GM23248 (cell line): ENCODE measurements around the gene GLS. TPM values are rescaled to one million over a fixed set of nuclear protein-coding genes. Genes with fewer than 3 reads are reported as not detected.
"Not testable (repeated sequence)": the region's sequence is repeated elsewhere in the genome, so short reads cannot be mapped to it uniquely, and the experiment has no call there.

Source experiments
- DNase-seq: peaks from one replicate; pipeline ENCODE4 v3.0.0-alpha.2; 2015
- H2AFZ ChIP-seq: fragments of 200-600 bp; sonication (generic); 2 replicates; pipeline ENCODE4 v1.6.1; 2016; ENCODE audit warnings: antibody characterized with exemption
- H3F3A ChIP-seq: fragments of 200-600 bp; sonication (generic); 2 replicates; pipeline ENCODE4 v1.6.1; 2016; ENCODE audit warnings: mild to moderate bottlenecking, antibody characterized with exemption, mixed run types; ENCODE audit not compliant: insufficient read depth
- H3K27ac ChIP-seq: fragments of 200-600 bp; sonication (generic); 2 replicates; pipeline ENCODE4 v1.5.1; 2016; ENCODE audit warnings: mild to moderate bottlenecking
- H3K27me3 ChIP-seq: fragments of 200-600 bp; sonication (generic); replicated peaks from 2 replicates; pipeline ENCODE4 v1.6.1; 2016; ENCODE audit warnings: mild to moderate bottlenecking; ENCODE audit not compliant: insufficient read depth
- H3K36me3 ChIP-seq: fragments of 200-600 bp; sonication (generic); 2 replicates; pipeline ENCODE4 v1.6.1; 2016; ENCODE audit warnings: low read depth, mild to moderate bottlenecking
- H3K4me1 ChIP-seq: fragments of 200-600 bp; sonication (generic); 2 replicates; pipeline ENCODE4 v1.6.1; 2016; ENCODE audit warnings: mild to moderate bottlenecking; ENCODE audit not compliant: insufficient read depth
- H3K4me2 ChIP-seq: fragments of 200-600 bp; sonication (generic); one replicate; pipeline ENCODE4 v1.6.1; 2016; ENCODE audit warnings: mild to moderate bottlenecking; ENCODE audit not compliant: unreplicated experiment
- H3K4me3 ChIP-seq: fragments of 200-600 bp; sonication (generic); 2 replicates; pipeline ENCODE4 v1.5.1; 2016; ENCODE audit warnings: mild to moderate bottlenecking
- H3K79me2 ChIP-seq: fragments of 200-600 bp; sonication (generic); 2 replicates; pipeline ENCODE4 v1.6.1; 2016; ENCODE audit warnings: mild to moderate bottlenecking; ENCODE audit not compliant: insufficient read depth
- H3K9ac ChIP-seq: fragments of 200-600 bp; sonication (generic); 2 replicates; pipeline ENCODE4 v1.6.1; 2016; ENCODE audit warnings: mild to moderate bottlenecking
- H3K9me2 ChIP-seq: fragments of 200-600 bp; sonication (generic); 2 replicates; pipeline ENCODE4 v1.6.1; 2016; ENCODE audit warnings: mixed run types, mild to moderate bottlenecking, moderate library complexity; ENCODE audit not compliant: insufficient read depth
- H3K9me3 ChIP-seq: fragments of 200-600 bp; sonication (generic); one replicate; pipeline ENCODE4 v1.6.1; 2017; ENCODE audit warnings: low read depth
- H4K20me1 ChIP-seq: fragments of 200-600 bp; sonication (generic); 2 replicates; pipeline ENCODE4 v1.6.0; 2016; ENCODE audit not compliant: insufficient read depth
- EZH2 ChIP-seq: fragments of 200-600 bp; sonication (generic); IDR thresholded peaks from 2 replicates; pipeline ENCODE4 v1.6.1; 2018; ENCODE audit warnings: antibody characterized with exemption, mild to moderate bottlenecking; ENCODE audit not compliant: insufficient read depth, poor library complexity, severe bottlenecking
- EZH2phosphoT487 ChIP-seq: fragments of 200-600 bp; sonication (generic); IDR thresholded peaks from 2 replicates; pipeline ENCODE4 v1.6.1; 2018; ENCODE audit warnings: antibody characterized with exemption, moderate library complexity, mild to moderate bottlenecking, low read depth; ENCODE audit not compliant: insufficient read depth
- WGBS, 2 experiments: methylation state at CpG; one replicate each; pipeline ENCODE4 v1.1.6; 2015 to 2017; ENCODE audit warnings: low lambda C conversion rate in 2 of 2, low coverage in 1 of 2; ENCODE audit errors: missing lambda C conversion rate in 2 of 2; 5-methylcytosine and 5-hydroxymethylcytosine counted together
- in situ Hi-C: fragments of 300-500 bp; cut with MboI; formaldehyde crosslinking; loops from 2 replicates; pipeline ENCODE4 v1.15.0; 2020
- polyA plus RNA-seq: library from polyadenylated mRNA; unstranded; fragments of >200 nt; fragmentation: Nextera tagmentation; extraction: Ambion mirVana; gene quantifications from 2 replicates; pipeline ENCODE4 v1.2.1, GENCODE V29; 2016
- total RNA-seq: library from RNA; depleted of rRNA; stranded (reverse); fragments of >200 nt; shearing (Covaris generic); gene quantifications from 2 replicates; pipeline ENCODE4 v1.2.3, GENCODE V29; 2014

GLS gene
- total and polyA plus RNA-seq, 2 experiments from 2014 or later, result 96.0 to 362 TPM

- Histone ChIP-seq H3K79me2 (0 out of 2 replicates have a peak, but pooled peaks cover 9% of the 10 kb centered on the region), H3K27ac (no peak overlapping the region), H3K9me3 (no peaks in the 10 kb centered on the region), H3K36me3 (peaks cover 91% of the 10 kb centered on the region), H3K4me3 (no peak overlapping the region), H3K27me3 (no peaks in the 10 kb centered on the region), H3K9me2 (no peaks in the 10 kb centered on the region), H4K20me1 (no peaks in the 10 kb centered on the region), H3F3A (peaks cover 44% of the 10 kb centered on the region), H3K4me1 (no peaks in the 10 kb centered on the region), H3K4me2 (no peak overlapping the region), H3K9ac (no peak overlapping the region), H2AFZ (no peak overlapping the region)
- DNase-seq, result no peak
- WGBS, 2 experiments, result 98% methylated on average over 6 of the region's 6 CpGs
- in situ Hi-C loops, result no loop called here
- no peak for TF ChIP-seq EZH2phosphoT487
Observed at GRCh38 chr2:190993292-190993643, 112.6 kb downstream of the GLS start.

DNA sequence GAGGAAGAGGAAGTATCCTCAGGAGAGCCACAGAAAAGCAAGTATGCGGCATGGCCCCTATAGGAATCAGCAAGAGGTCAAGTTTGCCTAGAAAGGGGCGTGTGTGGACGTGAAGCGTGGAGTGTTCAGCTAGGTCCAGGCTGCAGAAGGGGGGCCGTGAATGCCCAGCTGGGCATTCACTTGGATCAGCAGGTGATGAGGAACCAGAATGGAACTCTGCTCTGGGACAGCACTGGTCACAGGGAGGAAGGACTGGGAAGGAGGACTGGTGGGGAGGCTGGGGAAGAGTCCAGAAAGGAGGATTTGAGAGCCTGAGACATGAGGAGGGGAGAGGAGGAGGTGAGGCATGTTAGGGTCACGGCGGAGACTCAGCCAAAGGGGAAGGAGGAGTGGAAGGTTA lies 113.5 kb downstream of the GLS start:
- in situ Hi-C loops, result no loop called here
- no peaks in the 10 kb centered on the region for H3K27me3 ChIP-seq
- peaks cover 48% of the 10 kb centered on the region for H3F3A ChIP-seq
- H3K36me3 ChIP-seq, result peaks cover 96% of the 10 kb centered on the region
- H4K20me1 ChIP-seq, result no peaks in the 10 kb centered on the region
- no peaks in the 10 kb centered on the region for H3K4me1 ChIP-seq
- no peak overlapping the region for H3K4me2 ChIP-seq
- 98 to 100% methylated on average over 7 of the region's 7 CpGs for WGBS, 2 experiments
- H3K9ac ChIP-seq, result no peak overlapping the region
- TF ChIP-seq EZH2phosphoT487 (no peak), EZH2 (no peak)
- H3K4me3 ChIP-seq, result no peak overlapping the region
- DNase-seq, result no peak
- 0 out of 2 replicates have a peak, but pooled peaks cover 9% of the 10 kb centered on the region for H3K79me2 ChIP-seq
- no peaks in the 10 kb centered on the region for H3K9me2 ChIP-seq
- H2AFZ ChIP-seq, result no peak overlapping the region
- H3K27ac ChIP-seq, result no peak overlapping the region
- H3K9me3 ChIP-seq, result no peaks in the 10 kb centered on the region

- H3K4me3 ChIP-seq, H3K4me1 ChIP-seq, H3K9me2 ChIP-seq, H4K20me1 ChIP-seq, H3K79me2 ChIP-seq, H3K27ac ChIP-seq, H3K4me2 ChIP-seq, in situ Hi-C loops, H2AFZ ChIP-seq, H3K9me3 ChIP-seq, H3K27me3 ChIP-seq, H3K9ac ChIP-seq, DNase-seq: not testable (repeated sequence)
- peaks cover 53% of the 10 kb centered on the region for H3F3A ChIP-seq
- WGBS, 2 experiments, result 96 to 97% methylated on average over 3 of the region's 3 CpGs
- peaks cover 96% of the 10 kb centered on the region for H3K36me3 ChIP-seq
Observed at GRCh38 chr2:190995315-190995714, 114.7 kb downstream of the GLS start.

DNA sequence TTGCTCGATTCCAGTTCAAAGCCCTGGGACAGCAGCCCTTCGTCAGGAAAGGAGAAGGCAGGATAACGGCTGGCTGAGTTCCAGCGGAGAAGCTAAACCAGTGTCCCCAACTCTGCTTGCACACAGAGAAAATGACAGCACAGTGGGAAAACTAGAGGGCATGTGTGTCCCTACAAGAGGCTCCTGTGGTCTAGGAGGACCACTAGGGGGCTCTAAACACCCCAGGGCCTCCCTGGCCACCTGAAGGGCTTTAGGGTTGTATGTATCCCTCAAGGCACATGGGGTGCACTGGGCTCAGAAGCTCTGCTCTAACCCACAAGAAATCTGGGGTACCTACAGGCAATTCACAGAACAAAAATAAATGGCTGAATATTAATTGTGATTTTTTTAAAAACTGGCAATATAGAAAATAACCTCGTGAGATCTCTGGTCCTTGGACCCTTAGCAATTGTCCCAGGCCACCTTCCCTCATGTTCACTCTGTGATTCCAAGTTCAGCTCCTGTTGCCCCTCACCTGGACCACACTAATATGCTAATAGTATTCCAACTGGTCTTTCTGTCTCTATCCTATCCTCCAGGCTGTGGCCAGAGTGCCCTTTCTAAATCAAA lies 115.8 kb downstream of the GLS start:
- no peak overlapping the region for H2AFZ ChIP-seq
- H3K27ac ChIP-seq, result no peak overlapping the region
- peaks cover 9% of the 10 kb centered on the region; the same call in 1 of the 2 replicates for H3K79me2 ChIP-seq
- no peak for TF ChIP-seq EZH2phosphoT487
- TF ChIP-seq EZH2, result no peak
- no peak overlapping the region for H3K9ac ChIP-seq
- 80 to 83% methylated on average over 5 of the region's 5 CpGs for WGBS, 2 experiments
- H3K4me3 ChIP-seq, result no peak overlapping the region
- no peaks in the 10 kb centered on the region for H3K9me3 ChIP-seq
- H3K27me3 ChIP-seq, result no peaks in the 10 kb centered on the region
- in situ Hi-C loops, result no loop called here
- DNase-seq, result peak; percentile 59
- peaks cover 96% of the 10 kb centered on the region for H3K36me3 ChIP-seq
- no peaks in the 10 kb centered on the region for H4K20me1 ChIP-seq
- H3K9me2 ChIP-seq, result no peaks in the 10 kb centered on the region
- peaks cover 54% of the 10 kb centered on the region for H3F3A ChIP-seq
- H3K4me2 ChIP-seq, result no peak overlapping the region
- no peaks in the 10 kb centered on the region for H3K4me1 ChIP-seq

- Histone ChIP-seq H3K9me2 (no peaks in the 10 kb centered on the region), H2AFZ (no peak overlapping the region), H3K4me2 (no peak overlapping the region), H3F3A (peaks cover 55% of the 10 kb centered on the region), H3K27me3 (no peaks in the 10 kb centered on the region), H3K4me1 (no peaks in the 10 kb centered on the region), H3K36me3 (peaks cover 96% of the 10 kb centered on the region), H3K9me3 (no peaks in the 10 kb centered on the region), H3K79me2 (peaks cover 9% of the 10 kb centered on the region; the same call in 1 of the 2 replicates), H3K27ac (no peak overlapping the region), H3K9ac (no peak overlapping the region), H4K20me1 (no peaks in the 10 kb centered on the region), H3K4me3 (no peak overlapping the region)
- 91 to 95% methylated on average over 5 of the region's 5 CpGs for WGBS, 2 experiments
- in situ Hi-C loops, result no loop called here
- TF ChIP-seq EZH2 (no peak), EZH2phosphoT487 (no peak)
- DNase-seq, result no peak
Observed at GRCh38 chr2:190996947-190997346, 116.3 kb downstream of the GLS start.
